Adipocyte (in vitro differentiated cells): Measurements from ENCODE around the gene MRPL53.

Experiments used
- DNase-seq: peaks from one replicate; pipeline ENCODE4 v3.0.0-alpha.2; 2015; ENCODE audit warnings: low read depth
- H3K27me3 ChIP-seq: replicated peaks from 2 replicates; pipeline ENCODE4 v1.7.0; 2013; ENCODE audit warnings: mild to moderate bottlenecking, low read length, moderate library complexity; ENCODE audit not compliant: control insufficient read depth, insufficient read depth
- H3K36me3 ChIP-seq: 2 replicates; pipeline ENCODE4 v1.7.0; 2013; ENCODE audit warnings: low read length, mild to moderate bottlenecking, moderate library complexity; ENCODE audit not compliant: control insufficient read depth, insufficient read depth, severe bottlenecking
- H3K4me1 ChIP-seq: 2 replicates; pipeline ENCODE4 v1.7.0; 2013; ENCODE audit warnings: mild to moderate bottlenecking, low read length, moderate library complexity; ENCODE audit not compliant: control insufficient read depth, insufficient read depth
- H3K4me3 ChIP-seq: 2 replicates; pipeline ENCODE4 v1.7.0; 2013; ENCODE audit warnings: mild to moderate bottlenecking, low read length, moderate library complexity
- H3K9ac ChIP-seq: 2 replicates; pipeline ENCODE4 v1.7.0; 2013; ENCODE audit warnings: mild to moderate bottlenecking, low read length, moderate library complexity
- H3K9me3 ChIP-seq: 2 replicates; pipeline ENCODE4 v1.7.0; 2013; ENCODE audit warnings: mild to moderate bottlenecking, low read length, moderate library complexity; ENCODE audit not compliant: control insufficient read depth

Gene MRPL53

GRCh38 chr2:74426181-74426758, 46.2 kb downstream of the MRPL53 start:
- peaks cover 9% of the 10 kb centered on the region for H3K4me1 ChIP-seq
- no peaks in the 10 kb centered on the region for H3K9me3 ChIP-seq
- no peaks in the 10 kb centered on the region for H3K27me3 ChIP-seq
- DNase-seq = no peak
- no peak overlapping the region for H3K4me3 ChIP-seq
- H3K9ac ChIP-seq = no peak overlapping the region
- H3K36me3 ChIP-seq = peaks cover 28% of the 10 kb centered on the region

GRCh38 chr2:74425523-74425922, 47.0 kb downstream of the MRPL53 start:
- Histone ChIP-seq H3K4me1 (peaks cover 14% of the 10 kb centered on the region), H3K27me3 (no peaks in the 10 kb centered on the region), H3K9ac (no peak overlapping the region), H3K36me3 (peaks cover 27% of the 10 kb centered on the region), H3K4me3 (no peak overlapping the region), H3K9me3 (no peaks in the 10 kb centered on the region)
- no peak for DNase-seq

- peaks cover 23% of the 10 kb centered on the region for H3K36me3 ChIP-seq
- H3K4me3 ChIP-seq = no peak overlapping the region
- H3K4me1 ChIP-seq = peaks cover 14% of the 10 kb centered on the region
These were observed 47.5 kb downstream of the MRPL53 start for GRCh38 chr2:74424995-74425406.

GRCh38 chr2:74424139-74424992, 48.1 kb downstream of the MRPL53 start:
- no peaks in the 10 kb centered on the region for H3K9me3 ChIP-seq
- H3K27me3 ChIP-seq = no peaks in the 10 kb centered on the region
- peaks cover 14% of the 10 kb centered on the region for H3K4me1 ChIP-seq
- no peak overlapping the region for H3K4me3 ChIP-seq
- H3K36me3 ChIP-seq = peaks cover 17% of the 10 kb centered on the region
- DNase-seq = no peak
- no peak overlapping the region for H3K9ac ChIP-seq

More at GRCh38 chr2:74424995-74425406, 47.5 kb downstream of the MRPL53 start:
- DNase-seq = no peak
- no peaks in the 10 kb centered on the region for H3K9me3 ChIP-seq
- H3K9ac ChIP-seq = no peak overlapping the region
- no peaks in the 10 kb centered on the region for H3K27me3 ChIP-seq

- DNase-seq = no peak
- peaks cover 14% of the 10 kb centered on the region for H3K4me1 ChIP-seq
- no peak overlapping the region for H3K9ac ChIP-seq
- H3K9me3 ChIP-seq = no peaks in the 10 kb centered on the region
- H3K4me3 ChIP-seq = no peak overlapping the region
- H3K36me3 ChIP-seq = peaks cover 10% of the 10 kb centered on the region
- no peaks in the 10 kb centered on the region for H3K27me3 ChIP-seq
These were observed 49.0 kb downstream of the MRPL53 start for GRCh38 chr2:74423231-74424095.
